ENCODE measurements around the gene USH2A. TPM values are rescaled to one million over a fixed set of nuclear protein-coding genes. Genes with fewer than 3 reads are reported as not detected.

Gene USH2A
- total RNA-seq, 1 donor from 2014 or later: not detected

GRCh38 chr1:215819114-215819513 lies 604.1 kb downstream of the USH2A start:
- H3K4me3 Mint-ChIP-seq (ENCODE audit: unreplicated experiment): no peak overlapping the region
- no peaks in the 10 kb centered on the region for H3K4me1 Mint-ChIP-seq (ENCODE audit: unreplicated experiment)

DNA sequence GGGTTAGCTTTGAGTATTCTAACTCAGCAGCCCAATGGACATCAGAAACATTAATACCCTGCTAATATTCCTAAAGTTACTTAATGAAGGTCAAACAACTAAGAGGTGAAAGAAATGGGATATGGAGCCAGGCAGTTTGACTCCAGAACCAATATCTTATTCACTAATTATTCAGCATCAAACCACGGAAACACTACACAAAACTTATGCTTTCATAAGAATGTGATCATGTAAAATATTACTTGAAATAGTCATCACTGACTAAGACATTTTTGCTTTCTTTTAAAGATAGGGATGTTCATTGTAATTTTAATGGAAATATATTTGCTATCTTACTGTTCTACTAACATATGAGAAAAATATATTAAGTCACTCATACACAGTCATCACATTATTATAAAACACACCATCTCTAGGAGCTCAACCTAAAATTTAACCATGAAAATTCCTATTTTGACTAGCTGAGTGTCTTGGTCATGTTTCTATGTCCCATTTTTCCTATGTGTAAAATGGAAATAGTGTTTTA lies 615.3 kb downstream of the USH2A start:
- Mint-ChIP-seq H3K4me1 (ENCODE audit: unreplicated experiment) (no peaks in the 10 kb centered on the region), H3K27me3 (ENCODE audit: unreplicated experiment) (no peaks in the 10 kb centered on the region), H3K4me3 (ENCODE audit: unreplicated experiment) (no peak overlapping the region), H3K9me3 (ENCODE audit: unreplicated experiment) (peaks cover 25% of the 10 kb centered on the region), H3K36me3 (ENCODE audit: unreplicated experiment) (no peaks in the 10 kb centered on the region), H3K27ac (ENCODE audit: unreplicated experiment) (no peak overlapping the region)
- no peak for DNase-seq (ENCODE audit: extremely low spot score, unreplicated experiment)
- TF ChIP-seq, protein P1, sequence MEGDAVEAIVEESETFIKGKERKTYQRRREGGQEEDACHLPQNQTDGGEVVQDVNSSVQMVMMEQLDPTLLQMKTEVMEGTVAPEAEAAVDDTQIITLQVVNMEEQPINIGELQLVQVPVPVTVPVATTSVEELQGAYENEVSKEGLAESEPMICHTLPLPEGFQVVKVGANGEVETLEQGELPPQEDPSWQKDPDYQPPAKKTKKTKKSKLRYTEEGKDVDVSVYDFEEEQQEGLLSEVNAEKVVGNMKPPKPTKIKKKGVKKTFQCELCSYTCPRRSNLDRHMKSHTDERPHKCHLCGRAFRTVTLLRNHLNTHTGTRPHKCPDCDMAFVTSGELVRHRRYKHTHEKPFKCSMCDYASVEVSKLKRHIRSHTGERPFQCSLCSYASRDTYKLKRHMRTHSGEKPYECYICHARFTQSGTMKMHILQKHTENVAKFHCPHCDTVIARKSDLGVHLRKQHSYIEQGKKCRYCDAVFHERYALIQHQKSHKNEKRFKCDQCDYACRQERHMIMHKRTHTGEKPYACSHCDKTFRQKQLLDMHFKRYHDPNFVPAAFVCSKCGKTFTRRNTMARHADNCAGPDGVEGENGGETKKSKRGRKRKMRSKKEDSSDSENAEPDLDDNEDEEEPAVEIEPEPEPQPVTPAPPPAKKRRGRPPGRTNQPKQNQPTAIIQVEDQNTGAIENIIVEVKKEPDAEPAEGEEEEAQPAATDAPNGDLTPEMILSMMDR (IDR thresholded peaks at IDR 0.05): no peak

More at GRCh38 chr1:215819114-215819513, 604.1 kb downstream of the USH2A start:
- H3K27me3 Mint-ChIP-seq (ENCODE audit: unreplicated experiment): no peaks in the 10 kb centered on the region
- no peak overlapping the region for H3K27ac Mint-ChIP-seq (ENCODE audit: unreplicated experiment)
- H3K9me3 Mint-ChIP-seq (ENCODE audit: unreplicated experiment): peaks cover 6% of the 10 kb centered on the region
- no peak for DNase-seq (ENCODE audit: extremely low spot score, unreplicated experiment)
- no peaks in the 10 kb centered on the region for H3K36me3 Mint-ChIP-seq (ENCODE audit: unreplicated experiment)
- TF ChIP-seq, protein P1 (IDR thresholded peaks at IDR 0.05): no peak

- Mint-ChIP-seq H3K27ac (ENCODE audit: unreplicated experiment) (no peak overlapping the region), H3K4me1 (ENCODE audit: unreplicated experiment) (no peaks in the 10 kb centered on the region), H3K9me3 (ENCODE audit: unreplicated experiment) (peaks cover 21% of the 10 kb centered on the region), H3K36me3 (ENCODE audit: unreplicated experiment) (no peaks in the 10 kb centered on the region), H3K27me3 (ENCODE audit: unreplicated experiment) (no peaks in the 10 kb centered on the region), H3K4me3 (ENCODE audit: unreplicated experiment) (no peak overlapping the region)
- TF ChIP-seq, protein P1 (IDR thresholded peaks at IDR 0.05): no peak
- no peak for DNase-seq (ENCODE audit: extremely low spot score, unreplicated experiment)
Observed at GRCh38 chr1:215807218-215807617, 616.0 kb downstream of the USH2A start.

GRCh38 chr1:215797859-215798258 lies 625.4 kb downstream of the USH2A start:
- Mint-ChIP-seq H3K4me3 (ENCODE audit: unreplicated experiment) (no peak overlapping the region), H3K4me1 (ENCODE audit: unreplicated experiment) (no peaks in the 10 kb centered on the region), H3K27me3 (ENCODE audit: unreplicated experiment) (no peaks in the 10 kb centered on the region), H3K27ac (ENCODE audit: unreplicated experiment) (no peak overlapping the region), H3K9me3 (ENCODE audit: unreplicated experiment) (peaks cover 3% of the 10 kb centered on the region), H3K36me3 (ENCODE audit: unreplicated experiment) (no peaks in the 10 kb centered on the region)
- TF ChIP-seq, protein P1 (IDR thresholded peaks at IDR 0.05): no peak
- DNase-seq (ENCODE audit: extremely low spot score, unreplicated experiment): no peak

- TF ChIP-seq, protein P1 (IDR thresholded peaks at IDR 0.05): no peak
- Mint-ChIP-seq H3K27ac (ENCODE audit: unreplicated experiment) (no peak overlapping the region), H3K4me1 (ENCODE audit: unreplicated experiment) (no peaks in the 10 kb centered on the region), H3K4me3 (ENCODE audit: unreplicated experiment) (no peak overlapping the region), H3K36me3 (ENCODE audit: unreplicated experiment) (no peaks in the 10 kb centered on the region), H3K27me3 (ENCODE audit: unreplicated experiment) (no peaks in the 10 kb centered on the region), H3K9me3 (ENCODE audit: unreplicated experiment) (no peaks in the 10 kb centered on the region)
- no peak for DNase-seq (ENCODE audit: extremely low spot score, unreplicated experiment)
Observed at GRCh38 chr1:215794156-215794555, 629.1 kb downstream of the USH2A start.
